CD4-positive, alpha-beta T cell treated with Interleukin-6 at 100 ng/mL for 8 hours (primary cell): ENCODE results near the gene SPTB.
A peak's percentile ranks its signal among the peaks of the same experiment; 100 is the strongest.

ENCODE experiments used
- DNase-seq: peaks from one replicate; pipeline ENCODE4 v3.0.0-alpha.2; 2020; ENCODE audit warnings: mixed read lengths, low spot score

Gene SPTB

GRCh38 chr14:64709126-64709525, 170.6 kb downstream of the SPTB start:
- DNase-seq: no peak

- peak; percentile 50 for DNase-seq
Observed at GRCh38 chr14:64708148-64709004, 171.3 kb downstream of the SPTB start.

- DNase-seq: peak; percentile 30
Observed at GRCh38 chr14:64707661-64708060, 172.0 kb downstream of the SPTB start.

GRCh38 chr14:64706593-64707193, 173.0 kb downstream of the SPTB start:
- no peak for DNase-seq

- DNase-seq: no peak
Observed at GRCh38 chr14:64706119-64706592, 173.6 kb downstream of the SPTB start.

- peak; percentile 30 for DNase-seq
Observed at GRCh38 chr14:64705381-64706118, 174.2 kb downstream of the SPTB start.

- DNase-seq: no peak
Observed at GRCh38 chr14:64704743-64705380, 174.8 kb downstream of the SPTB start.

- DNase-seq: no peak
Observed at GRCh38 chr14:64704143-64704742, 175.5 kb downstream of the SPTB start, which contains the start of gene PLEKHG3. Gene PLEKHG3, plus strand, starts transcription at chr14:64704424. Its CDS starts 23,208 bp downstream, at chr14:64727632.

GRCh38 chr14:64703395-64704142, 176.1 kb downstream of the SPTB start:
- no peak for DNase-seq

- DNase-seq: peak; percentile 45
Observed at GRCh38 chr14:64702493-64703394, 177.0 kb downstream of the SPTB start.

- DNase-seq: no peak
Observed at GRCh38 chr14:64701660-64702059, 178.0 kb downstream of the SPTB start.

- no peak for DNase-seq
Observed at GRCh38 chr14:64700894-64701293, 178.8 kb downstream of the SPTB start.

GRCh38 chr14:64700290-64700689, 179.4 kb downstream of the SPTB start:
- DNase-seq: no peak

GRCh38 chr14:64698903-64699302, 180.8 kb downstream of the SPTB start:
- peak; percentile 33 for DNase-seq

- peak; percentile 41 for DNase-seq
Observed at GRCh38 chr14:64696355-64696857, 183.3 kb downstream of the SPTB start.
